Natural killer cell (primary cell): ENCODE results near the gene GPATCH3. TPM values are rescaled to one million over a fixed set of nuclear protein-coding genes. Genes with fewer than 3 reads are reported as not detected.
"Not testable (repeated sequence)": the region's sequence is repeated elsewhere in the genome, so short reads cannot be mapped to it uniquely, and the experiment has no call there.

Experiments used
- ATAC-seq, 3 donors: fragments of 150-1000 bp in 2 of 3; fragments of 200-7000 bp in 1 of 3; cut with Tn5 transposase; 1 replicate in 1 of 3; 2 replicates in 2 of 3; pipeline ENCODE4 v1.10.0; 2021; ENCODE audit warnings: mild to moderate bottlenecking in 2 of 3, moderate library complexity in 2 of 3
- DNase-seq, 2 donors: peaks; one replicate each; pipeline versions ENCODE4 v3.0.0 to v3.0.0-alpha.2; 2013 to 2021; ENCODE audit warnings: mixed read lengths in 1 of 2
- H3K27ac ChIP-seq: one replicate; pipeline ENCODE4 v1.5.1; 2013; ENCODE audit warnings: mild to moderate bottlenecking, low read length
- H3K27me3 ChIP-seq: one replicate; pipeline ENCODE4 v1.6.1; 2013; ENCODE audit warnings: low read length; ENCODE audit not compliant: control insufficient read depth, insufficient read depth
- H3K36me3 ChIP-seq: one replicate; pipeline ENCODE4 v1.6.1; 2013; ENCODE audit warnings: low read length; ENCODE audit not compliant: control insufficient read depth, insufficient read depth
- H3K4me1 ChIP-seq: one replicate; pipeline ENCODE4 v1.6.1; 2013; ENCODE audit warnings: low read length; ENCODE audit not compliant: control insufficient read depth, insufficient read depth
- H3K4me3 ChIP-seq: one replicate; pipeline ENCODE4 v1.5.1; 2013; ENCODE audit warnings: low read length
- H3K9me3 ChIP-seq: one replicate; pipeline ENCODE4 v1.6.1; 2013; ENCODE audit warnings: low read length; ENCODE audit not compliant: control insufficient read depth, insufficient read depth
- H3K27ac Mint-ChIP-seq, 2 donors: one replicate each; pipeline ENCODE4 v1.8.0; 2022; ENCODE audit warnings: mild to moderate bottlenecking in 2 of 2, mixed read lengths in 2 of 2, moderate library complexity in 1 of 2
- H3K27me3 Mint-ChIP-seq, 2 donors: one replicate each; pipeline ENCODE4 v1.8.0; 2022; ENCODE audit warnings: low read depth in 2 of 2, mixed read lengths in 2 of 2
- H3K36me3 Mint-ChIP-seq: one replicate; pipeline ENCODE4 v1.8.0; 2022; ENCODE audit warnings: mixed read lengths
- H3K4me1 Mint-ChIP-seq, 2 donors: one replicate each; pipeline ENCODE4 v1.8.0; 2022; ENCODE audit warnings: mixed read lengths in 2 of 2
- H3K4me3 Mint-ChIP-seq: one replicate; pipeline ENCODE4 v1.8.0; 2022; ENCODE audit warnings: mild to moderate bottlenecking, moderate library complexity, mixed read lengths
- H3K9me3 Mint-ChIP-seq, 2 donors: one replicate each; pipeline ENCODE4 v1.8.0; 2022; ENCODE audit warnings: mixed read lengths in 2 of 2
- CTCF ChIP-seq: fragments of 200-600 bp; IDR thresholded peaks from one replicate; pipeline ENCODE4 v1.8.0; 2022; ENCODE audit warnings: antibody characterized with exemption
- WGBS: methylation state at CpG from one replicate; pipeline ENCODE4 v1.1.7; 2013; ENCODE audit warnings: missing lambda C conversion rate; ENCODE audit not compliant: insufficient coverage; 5-methylcytosine and 5-hydroxymethylcytosine counted together
- intact Hi-C: fragments of 100-400 bp; cut with micrococcal nuclease; formaldehyde crosslinking; loops from one replicate; pipeline ENCODE4 v1.14.2; 2022
- total RNA-seq, 4 donors: library from RNA; stranded (reverse); fragments of 120-200 nt in 1 of 4; gene quantifications; one replicate each; pipeline versions ENCODE4 v1.2.3 to v1.2.4, GENCODE V29; 2013 to 2022

GPATCH3 gene
- total RNA-seq, 3 donors from 2014 or later (not counting 1 experiment from before 2014, with no cell fraction given) = 25.5 to 41.3 (median 34.6) TPM

- Mint-ChIP-seq H3K27me3 (no peaks in the 10 kb centered on the region), H3K4me3 (peak overlapping the region; percentile 94), H3K36me3 (peaks cover 9% of the 10 kb centered on the region), H3K27ac (peak overlapping the region; percentile 94 to 96), H3K9me3 (no peaks in the 10 kb centered on the region), H3K4me1 (peaks cover 18 to 28% of the 10 kb centered on the region in 2 donors)
- H3K4me3 ChIP-seq = no peak overlapping the region
- WGBS = 100% methylated on average over 1 of the region's 1 CpG
- H3K9me3 ChIP-seq = no peaks in the 10 kb centered on the region
- H3K4me1 ChIP-seq = peaks cover 18% of the 10 kb centered on the region
- peaks cover 55% of the 10 kb centered on the region for H3K36me3 ChIP-seq
- intact Hi-C loops = no loop called here
- H3K27me3 ChIP-seq = no peaks in the 10 kb centered on the region
- ATAC-seq (no peak), DNase-seq (no peak)
- H3K27ac ChIP-seq = no peak overlapping the region
- no peak for TF ChIP-seq CTCF
Observed at GRCh38 chr1:26888231-26888630, 12.0 kb downstream of the GPATCH3 start.

- Mint-ChIP-seq H3K36me3 (peaks cover 11% of the 10 kb centered on the region), H3K27ac (no peak overlapping the region), H3K9me3 (no peaks in the 10 kb centered on the region), H3K27me3 (no peaks in the 10 kb centered on the region), H3K4me1 (peaks cover 18 to 32% of the 10 kb centered on the region in 2 donors), H3K4me3 (no peak overlapping the region)
- Histone ChIP-seq H3K27me3 (no peaks in the 10 kb centered on the region), H3K4me3 (no peak overlapping the region), H3K9me3 (no peaks in the 10 kb centered on the region), H3K36me3 (peaks cover 54% of the 10 kb centered on the region), H3K4me1 (peaks cover 18% of the 10 kb centered on the region), H3K27ac (no peak overlapping the region)
- no peak for ATAC-seq
- intact Hi-C loops = no loop called here
- TF ChIP-seq CTCF = no peak
- WGBS = 100% methylated on average over 1 of the region's 1 CpG
- peak in 1 of 2 donors; percentile 52 for DNase-seq
Observed at GRCh38 chr1:26887125-26887524, 13.1 kb downstream of the GPATCH3 start.

GRCh38 chr1:26882696-26883463 is 17.4 kb downstream of the GPATCH3 start:
- H3K4me1 ChIP-seq = no peaks in the 10 kb centered on the region
- Mint-ChIP-seq H3K27me3 (no peaks in the 10 kb centered on the region), H3K27ac (no peak overlapping the region), H3K9me3 (no peaks in the 10 kb centered on the region), H3K4me1 (peaks cover 0 to 6% of the 10 kb centered on the region in 2 donors), H3K36me3 (peaks cover 11% of the 10 kb centered on the region), H3K4me3 (no peak overlapping the region)
- no peaks in the 10 kb centered on the region for H3K9me3 ChIP-seq
- H3K27me3 ChIP-seq = no peaks in the 10 kb centered on the region
- peaks cover 74% of the 10 kb centered on the region for H3K36me3 ChIP-seq
- ATAC-seq (no peak), DNase-seq (no peak)
- no peak for TF ChIP-seq CTCF
- intact Hi-C loops = no loop called here
- no peak overlapping the region for H3K4me3 ChIP-seq
- no peak overlapping the region for H3K27ac ChIP-seq
- WGBS = 98% methylated on average over 5 of the region's 5 CpGs

GRCh38 chr1:26881611-26882010 is 18.7 kb downstream of the GPATCH3 start:
- peaks cover 70% of the 10 kb centered on the region for H3K36me3 ChIP-seq
- H3K27ac Mint-ChIP-seq, H3K9me3 Mint-ChIP-seq, H3K4me1 ChIP-seq, H3K27ac ChIP-seq, intact Hi-C loops, H3K4me3 Mint-ChIP-seq, H3K9me3 ChIP-seq, H3K27me3 ChIP-seq, H3K4me3 ChIP-seq, H3K27me3 Mint-ChIP-seq, ATAC-seq, H3K4me1 Mint-ChIP-seq, DNase-seq: not testable (repeated sequence)
- peaks cover 11% of the 10 kb centered on the region for H3K36me3 Mint-ChIP-seq
- WGBS = 97% methylated on average over 6 of the region's 6 CpGs
